Liver (tissue), 9 donors: ENCODE results near the gene RAB6B. TPM values are rescaled to one million over a fixed set of nuclear protein-coding genes. Genes with fewer than 3 reads are reported as not detected.

ENCODE experiments used
- DNase-seq: peaks from one replicate; pipeline ENCODE4 v3.0.0-alpha.2; 2017; ENCODE audit warnings: low spot score
- H3K27ac ChIP-seq, 2 donors: one replicate each; pipeline ENCODE4 v1.7.0; 2013; ENCODE audit warnings: inconsistent platforms in 2 of 2, low read length in 2 of 2, control low read depth in 1 of 2, low read depth in 1 of 2, mild to moderate bottlenecking in 1 of 2
- H3K27me3 ChIP-seq, 4 donors: one replicate each; pipeline versions ENCODE4 v1.6.1 to v1.7.0; 2013; ENCODE audit warnings: low read length in 3 of 4, inconsistent platforms in 1 of 4, mild to moderate bottlenecking in 1 of 4, moderate library complexity in 1 of 4; ENCODE audit not compliant: control insufficient read depth in 4 of 4, insufficient read depth in 4 of 4
- H3K36me3 ChIP-seq, 4 donors: one replicate each; pipeline versions ENCODE4 v1.6.1 to v1.7.0; 2013; ENCODE audit warnings: low read length in 3 of 4, mild to moderate bottlenecking in 3 of 4, low read depth in 1 of 4, moderate library complexity in 1 of 4; ENCODE audit not compliant: control insufficient read depth in 4 of 4, insufficient read depth in 3 of 4
- H3K4me1 ChIP-seq, 4 donors: one replicate each; pipeline versions ENCODE4 v1.6.1 to v1.7.0; 2013; ENCODE audit warnings: low read length in 3 of 4, mild to moderate bottlenecking in 3 of 4, moderate library complexity in 1 of 4; ENCODE audit not compliant: control insufficient read depth in 4 of 4, insufficient read depth in 4 of 4
- H3K4me3 ChIP-seq, 3 donors: one replicate each; pipeline versions ENCODE4 v1.6.1 to v1.7.0; 2013; ENCODE audit warnings: low read length in 3 of 3, control low read depth in 1 of 3, low read depth in 1 of 3, mild to moderate bottlenecking in 1 of 3
- H3K9ac ChIP-seq, 2 donors: one replicate each; pipeline ENCODE4 v1.7.0; 2013; ENCODE audit warnings: low read length in 2 of 2, mild to moderate bottlenecking in 2 of 2, moderate library complexity in 2 of 2, control low read depth in 1 of 2, low read depth in 1 of 2
- H3K9me3 ChIP-seq, 4 donors: one replicate each; pipeline versions ENCODE4 v1.6.1 to v1.7.0; 2013; ENCODE audit warnings: low read length in 3 of 4; ENCODE audit not compliant: control insufficient read depth in 4 of 4
- EGR1 ChIP-seq, 2 donors: IDR thresholded peaks; 2 replicates each; pipeline ENCODE4 v1.6.1; 2016 to 2018; ENCODE audit warnings: antibody characterized with exemption in 2 of 2, low read depth in 2 of 2
- FOXA1 ChIP-seq: IDR thresholded peaks from 2 replicates; pipeline ENCODE4 v1.6.1; 2016; ENCODE audit warnings: antibody characterized with exemption
- FOXA2 ChIP-seq: IDR thresholded peaks from 2 replicates; pipeline ENCODE4 v1.6.1; 2016; ENCODE audit warnings: antibody characterized with exemption
- HNF4A ChIP-seq, 2 donors: conservative IDR thresholded peaks; 2 replicates each; pipeline ENCODE4 v1.6.1; 2016; ENCODE audit warnings: antibody characterized with exemption in 2 of 2, mild to moderate bottlenecking in 2 of 2
- HNF4G ChIP-seq: IDR thresholded peaks from 2 replicates; pipeline ENCODE4 v1.6.1; 2016; ENCODE audit warnings: antibody characterized with exemption
- JUND ChIP-seq, 2 donors: IDR thresholded peaks; 2 replicates each; pipeline ENCODE4 v1.6.1; 2016; ENCODE audit warnings: antibody characterized with exemption in 2 of 2
- RAD21 ChIP-seq, 2 donors: IDR thresholded peaks; 2 replicates each; pipeline ENCODE4 v1.6.1; 2016; ENCODE audit warnings: antibody characterized with exemption in 2 of 2, mild to moderate bottlenecking in 2 of 2
- RXRA ChIP-seq, 2 donors: IDR thresholded peaks; 2 replicates each; pipeline ENCODE4 v1.6.1; 2017 to 2018; ENCODE audit warnings: antibody characterized with exemption in 2 of 2, mild to moderate bottlenecking in 1 of 2
- TAF1 ChIP-seq: conservative IDR thresholded peaks from 2 replicates; pipeline ENCODE4 v1.6.1; 2016; ENCODE audit warnings: antibody characterized with exemption, mild to moderate bottlenecking
- WGBS: extraction: QIAGEN DNeasy Blood & Tissue Kit; methylation state at CpG from one replicate; pipeline ENCODE4 v1.1.7; 2013; 5-methylcytosine and 5-hydroxymethylcytosine counted together
- polyA plus RNA-seq, 2 donors: library from polyadenylated mRNA; stranded (reverse) in 1 of 2; unstranded in 1 of 2; fragments of 200-250 nt in 1 of 2; fragments of >200 nt in 1 of 2; fragmentation: Nextera tagmentation in 1 of 2; extraction: Ambion mirVana in 1 of 2; gene quantifications; one replicate each; pipeline versions ENCODE4 v1.2.1 to v1.2.3, GENCODE V29; 2013 to 2015
- total RNA-seq, 2 donors: library from RNA; depleted of rRNA; stranded (reverse); fragments of >200 nt; gene quantifications; one replicate each; pipeline ENCODE4 v1.2.3, GENCODE V29; 2014
- TF ChIP-seq, protein P1 (sequence below): fragments of 150-350 bp; IDR thresholded peaks from 2 replicates; pipeline ENCODE4 v1.5.1; 2017; ENCODE audit warnings: improper control_type of control experiment, low read depth, low read length; ENCODE audit not compliant: missing input control
- TF ChIP-seq, protein P2 (sequence below): IDR thresholded peaks from 2 replicates; pipeline ENCODE4 v1.6.1; 2016; ENCODE audit warnings: antibody characterized with exemption, mild to moderate bottlenecking
- TF ChIP-seq, protein P3 (sequence below): IDR thresholded peaks from 2 replicates; pipeline ENCODE4 v1.6.1; 2016; ENCODE audit warnings: antibody characterized with exemption
- TF ChIP-seq, protein P4 (sequence below): IDR thresholded peaks from 2 replicates; pipeline ENCODE4 v1.6.1; 2016; ENCODE audit warnings: antibody characterized with exemption
- TF ChIP-seq, protein P5 (sequence below): IDR thresholded peaks from 2 replicates; pipeline ENCODE4 v1.6.1; 2016; ENCODE audit warnings: antibody characterized with exemption
- donor health status: healthy.
- donor health status: healthy.
- donor health status: healthy.
- donor health status: healthy.
- donor health status: healthy.

Gene RAB6B
- total and polyA plus RNA-seq, 4 donors, result 0.08 to 2.8 (median 0.28) TPM

DNA sequence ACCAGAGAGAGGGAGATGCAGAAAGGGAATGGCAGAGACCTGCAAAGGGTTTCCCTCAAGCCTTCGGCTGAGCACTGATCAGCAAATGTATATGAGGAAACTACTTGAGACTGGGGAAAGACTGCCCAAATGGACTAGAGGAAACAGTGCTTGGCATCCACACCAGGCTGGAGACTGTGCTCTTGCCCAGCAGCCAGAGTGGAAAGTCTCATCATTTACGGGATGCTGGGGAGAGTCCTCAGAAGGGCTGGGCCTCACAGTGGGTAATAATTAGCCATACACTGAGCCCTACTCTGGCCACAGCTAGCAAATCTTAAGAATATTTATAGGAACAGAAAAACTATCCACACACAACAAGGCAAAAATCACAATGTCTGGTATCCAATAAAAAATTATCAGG, 18.5 kb downstream of the RAB6B start:
- Histone ChIP-seq H3K27ac (no peak overlapping the region), H3K27me3 (peaks cover 0 to 2% (median 0%) of the 10 kb centered on the region in 4 donors), H3K4me1 (no peaks in the 10 kb centered on the region), H3K9ac (no peak overlapping the region), H3K4me3 (no peak overlapping the region), H3K9me3 (no peaks in the 10 kb centered on the region), H3K36me3 (no peaks in the 10 kb centered on the region)
- no peak for DNase-seq
- no peak for TF ChIP-seq RAD21 (IDR thresholded peaks at IDR 0.05)
- TF ChIP-seq, protein P1, sequence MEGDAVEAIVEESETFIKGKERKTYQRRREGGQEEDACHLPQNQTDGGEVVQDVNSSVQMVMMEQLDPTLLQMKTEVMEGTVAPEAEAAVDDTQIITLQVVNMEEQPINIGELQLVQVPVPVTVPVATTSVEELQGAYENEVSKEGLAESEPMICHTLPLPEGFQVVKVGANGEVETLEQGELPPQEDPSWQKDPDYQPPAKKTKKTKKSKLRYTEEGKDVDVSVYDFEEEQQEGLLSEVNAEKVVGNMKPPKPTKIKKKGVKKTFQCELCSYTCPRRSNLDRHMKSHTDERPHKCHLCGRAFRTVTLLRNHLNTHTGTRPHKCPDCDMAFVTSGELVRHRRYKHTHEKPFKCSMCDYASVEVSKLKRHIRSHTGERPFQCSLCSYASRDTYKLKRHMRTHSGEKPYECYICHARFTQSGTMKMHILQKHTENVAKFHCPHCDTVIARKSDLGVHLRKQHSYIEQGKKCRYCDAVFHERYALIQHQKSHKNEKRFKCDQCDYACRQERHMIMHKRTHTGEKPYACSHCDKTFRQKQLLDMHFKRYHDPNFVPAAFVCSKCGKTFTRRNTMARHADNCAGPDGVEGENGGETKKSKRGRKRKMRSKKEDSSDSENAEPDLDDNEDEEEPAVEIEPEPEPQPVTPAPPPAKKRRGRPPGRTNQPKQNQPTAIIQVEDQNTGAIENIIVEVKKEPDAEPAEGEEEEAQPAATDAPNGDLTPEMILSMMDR, result no peak
- TF ChIP-seq TAF1, result no peak
- TF ChIP-seq, protein P2, sequence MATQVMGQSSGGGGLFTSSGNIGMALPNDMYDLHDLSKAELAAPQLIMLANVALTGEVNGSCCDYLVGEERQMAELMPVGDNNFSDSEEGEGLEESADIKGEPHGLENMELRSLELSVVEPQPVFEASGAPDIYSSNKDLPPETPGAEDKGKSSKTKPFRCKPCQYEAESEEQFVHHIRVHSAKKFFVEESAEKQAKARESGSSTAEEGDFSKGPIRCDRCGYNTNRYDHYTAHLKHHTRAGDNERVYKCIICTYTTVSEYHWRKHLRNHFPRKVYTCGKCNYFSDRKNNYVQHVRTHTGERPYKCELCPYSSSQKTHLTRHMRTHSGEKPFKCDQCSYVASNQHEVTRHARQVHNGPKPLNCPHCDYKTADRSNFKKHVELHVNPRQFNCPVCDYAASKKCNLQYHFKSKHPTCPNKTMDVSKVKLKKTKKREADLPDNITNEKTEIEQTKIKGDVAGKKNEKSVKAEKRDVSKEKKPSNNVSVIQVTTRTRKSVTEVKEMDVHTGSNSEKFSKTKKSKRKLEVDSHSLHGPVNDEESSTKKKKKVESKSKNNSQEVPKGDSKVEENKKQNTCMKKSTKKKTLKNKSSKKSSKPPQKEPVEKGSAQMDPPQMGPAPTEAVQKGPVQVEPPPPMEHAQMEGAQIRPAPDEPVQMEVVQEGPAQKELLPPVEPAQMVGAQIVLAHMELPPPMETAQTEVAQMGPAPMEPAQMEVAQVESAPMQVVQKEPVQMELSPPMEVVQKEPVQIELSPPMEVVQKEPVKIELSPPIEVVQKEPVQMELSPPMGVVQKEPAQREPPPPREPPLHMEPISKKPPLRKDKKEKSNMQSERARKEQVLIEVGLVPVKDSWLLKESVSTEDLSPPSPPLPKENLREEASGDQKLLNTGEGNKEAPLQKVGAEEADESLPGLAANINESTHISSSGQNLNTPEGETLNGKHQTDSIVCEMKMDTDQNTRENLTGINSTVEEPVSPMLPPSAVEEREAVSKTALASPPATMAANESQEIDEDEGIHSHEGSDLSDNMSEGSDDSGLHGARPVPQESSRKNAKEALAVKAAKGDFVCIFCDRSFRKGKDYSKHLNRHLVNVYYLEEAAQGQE, result no peak
- TF ChIP-seq HNF4G, result no peak
- no peak for TF ChIP-seq JUND (IDR thresholded peaks at IDR 0.05)
- no peak for TF ChIP-seq FOXA1
- TF ChIP-seq, protein P3, sequence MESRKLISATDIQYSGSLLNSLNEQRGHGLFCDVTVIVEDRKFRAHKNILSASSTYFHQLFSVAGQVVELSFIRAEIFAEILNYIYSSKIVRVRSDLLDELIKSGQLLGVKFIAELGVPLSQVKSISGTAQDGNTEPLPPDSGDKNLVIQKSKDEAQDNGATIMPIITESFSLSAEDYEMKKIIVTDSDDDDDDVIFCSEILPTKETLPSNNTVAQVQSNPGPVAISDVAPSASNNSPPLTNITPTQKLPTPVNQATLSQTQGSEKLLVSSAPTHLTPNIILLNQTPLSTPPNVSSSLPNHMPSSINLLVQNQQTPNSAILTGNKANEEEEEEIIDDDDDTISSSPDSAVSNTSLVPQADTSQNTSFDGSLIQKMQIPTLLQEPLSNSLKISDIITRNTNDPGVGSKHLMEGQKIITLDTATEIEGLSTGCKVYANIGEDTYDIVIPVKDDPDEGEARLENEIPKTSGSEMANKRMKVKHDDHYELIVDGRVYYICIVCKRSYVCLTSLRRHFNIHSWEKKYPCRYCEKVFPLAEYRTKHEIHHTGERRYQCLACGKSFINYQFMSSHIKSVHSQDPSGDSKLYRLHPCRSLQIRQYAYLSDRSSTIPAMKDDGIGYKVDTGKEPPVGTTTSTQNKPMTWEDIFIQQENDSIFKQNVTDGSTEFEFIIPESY, result no peak
- WGBS, result 79% methylated on average over 2 of the region's 2 CpGs

DNA sequence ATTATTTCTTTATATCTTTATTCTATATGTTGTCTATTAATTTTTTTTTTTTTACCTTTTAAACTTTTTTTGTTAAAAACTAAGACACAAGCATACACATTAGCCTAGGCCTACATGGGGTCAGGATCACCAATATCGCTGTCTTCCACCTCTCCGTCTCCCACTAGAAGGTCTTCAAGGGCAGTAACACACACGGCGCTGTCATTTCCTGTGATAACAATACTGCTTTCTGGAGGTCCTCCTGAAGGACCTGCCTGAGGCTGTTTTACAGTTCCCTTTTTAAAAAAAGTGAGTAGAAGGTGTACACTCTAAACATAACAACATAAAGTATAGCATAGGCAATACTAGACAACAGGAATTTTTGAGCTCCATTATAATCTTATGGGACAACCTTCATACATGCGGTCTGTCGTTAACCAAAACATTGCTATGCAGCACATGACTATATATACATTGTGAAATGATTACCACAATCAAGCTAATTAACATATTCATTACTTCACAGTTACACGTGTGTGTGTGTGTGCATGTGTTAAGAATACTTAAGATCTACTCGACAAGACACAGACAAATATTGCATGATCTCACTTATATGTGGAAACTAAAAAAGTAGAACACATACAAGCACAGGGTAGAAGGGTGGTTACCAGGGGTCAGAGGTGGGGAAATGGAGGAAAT, 20.8 kb downstream of the RAB6B start:
- Histone ChIP-seq H3K36me3 (no peaks in the 10 kb centered on the region), H3K4me3 (no peak overlapping the region), H3K9me3 (no peaks in the 10 kb centered on the region), H3K27ac (no peak overlapping the region), H3K4me1 (no peaks in the 10 kb centered on the region), H3K9ac (no peak overlapping the region), H3K27me3 (peaks cover 0 to 2% (median 0%) of the 10 kb centered on the region in 4 donors)
- no peak for DNase-seq
- 77% methylated on average over 8 of the region's 8 CpGs for WGBS
- TF ChIP-seq, protein P4, sequence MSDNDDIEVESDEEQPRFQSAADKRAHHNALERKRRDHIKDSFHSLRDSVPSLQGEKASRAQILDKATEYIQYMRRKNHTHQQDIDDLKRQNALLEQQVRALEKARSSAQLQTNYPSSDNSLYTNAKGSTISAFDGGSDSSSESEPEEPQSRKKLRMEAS, result no peak
- no peak for TF ChIP-seq RXRA (IDR thresholded peaks at IDR 0.05)
- TF ChIP-seq, protein P2, result no peak
- no peak for TF ChIP-seq FOXA2
- TF ChIP-seq, protein P5, sequence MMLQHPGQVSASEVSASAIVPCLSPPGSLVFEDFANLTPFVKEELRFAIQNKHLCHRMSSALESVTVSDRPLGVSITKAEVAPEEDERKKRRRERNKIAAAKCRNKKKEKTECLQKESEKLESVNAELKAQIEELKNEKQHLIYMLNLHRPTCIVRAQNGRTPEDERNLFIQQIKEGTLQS, result no peak
- TF ChIP-seq RAD21 (IDR thresholded peaks at IDR 0.05), result no peak
- TF ChIP-seq, protein P3, result no peak
- no peak for TF ChIP-seq EGR1 (IDR thresholded peaks at IDR 0.05; ENCODE audit: low read depth in 2 of 2)
- no peak for TF ChIP-seq FOXA1
- TF ChIP-seq HNF4A (conservative IDR thresholded peaks at IDR 0.05), result no peak
